Stimulated activated CD4-positive, alpha-beta T cell treated with anti-CD3 and anti-CD28 coated beads, Interleukin-1b, Interleukin-23, amount 100 ng/mL, for 4 hours (primary cell): ENCODE measurements around the gene CYP2A6.
A peak's percentile ranks its signal among the peaks of the same experiment; 100 is the strongest.

Experiments used
- DNase-seq, 2 donors: peaks; one replicate each; pipeline ENCODE4 v3.0.0-alpha.2; 2020; ENCODE audit warnings: low read depth in 2 of 2

CYP2A6 gene

GRCh38 chr19:40801426-40802299 is 48.6 kb downstream of the CYP2A6 start:
- no peak for DNase-seq

DNA sequence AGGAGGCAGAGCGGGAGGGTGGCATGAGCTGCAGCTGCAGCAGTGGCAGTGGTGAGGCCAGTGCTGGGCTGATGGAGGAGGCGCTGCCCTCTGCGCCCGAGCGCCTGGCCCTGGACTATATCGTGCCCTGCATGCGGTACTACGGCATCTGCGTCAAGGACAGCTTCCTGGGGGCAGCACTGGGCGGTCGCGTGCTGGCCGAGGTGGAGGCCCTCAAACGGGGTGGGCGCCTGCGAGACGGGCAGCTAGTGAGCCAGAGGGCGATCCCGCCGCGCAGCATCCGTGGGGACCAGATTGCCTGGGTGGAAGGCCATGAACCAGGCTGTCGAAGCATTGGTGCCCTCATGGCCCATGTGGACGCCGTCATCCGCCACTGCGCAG is 49.3 kb downstream of the CYP2A6 start:
- no peak for DNase-seq

- DNase-seq, result no peak
Measured at GRCh38 chr19:40800339-40800996, 49.8 kb downstream of the CYP2A6 start.

GRCh38 chr19:40799558-40800338 is 50.5 kb downstream of the CYP2A6 start:
- DNase-seq, result no peak

DNA sequence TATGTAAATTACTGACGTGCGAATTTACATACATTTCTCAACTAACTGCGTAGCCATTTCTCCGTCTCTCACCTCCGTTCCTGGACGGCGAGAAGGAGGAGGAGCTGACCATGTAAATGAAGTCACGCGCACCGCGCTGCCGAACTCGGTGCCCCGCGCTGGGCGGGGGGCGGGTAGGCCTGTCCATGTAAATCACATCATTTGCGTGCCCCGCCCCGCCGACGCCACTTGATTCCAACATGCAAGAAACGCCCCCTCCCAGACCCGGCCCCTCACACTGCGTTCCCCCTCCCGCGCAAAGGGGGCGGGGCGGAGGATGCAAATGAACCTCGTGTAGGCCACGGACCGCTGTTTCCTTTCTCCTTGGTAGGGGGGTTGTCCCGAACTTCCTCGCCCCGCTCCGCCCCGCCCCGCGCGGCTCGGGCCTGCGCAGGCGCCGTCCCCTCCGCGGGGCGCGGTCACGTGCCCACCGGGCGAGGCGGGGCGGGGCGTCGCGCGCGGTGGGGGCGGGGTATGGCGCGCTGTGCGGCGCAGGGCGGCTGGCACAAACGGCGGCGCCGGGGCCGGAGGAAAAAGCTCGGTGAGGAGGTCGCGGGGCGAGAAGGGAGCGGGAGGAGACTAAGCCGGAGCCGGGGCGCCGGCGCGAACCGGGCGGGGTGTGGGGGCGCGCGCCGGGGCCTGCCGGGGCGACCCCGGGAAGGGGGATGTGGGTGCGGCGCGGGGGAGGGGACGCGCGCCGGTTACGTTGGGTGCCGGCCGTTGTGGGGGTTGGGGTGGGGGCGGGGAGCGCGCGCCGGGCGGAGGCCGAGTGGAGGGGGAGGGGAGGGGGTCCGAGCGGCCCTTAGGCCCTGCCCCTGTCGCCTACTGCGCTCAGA is 51.3 kb downstream of the CYP2A6 start, which contains the start of gene EGLN2:
EGLN2 (plus strand) TSS at position 509 of the 875 bp plus-strand sequence. CDS start 1,382 bp downstream, outside the sequence.
- DNase-seq, result peak; percentile 100

DNA sequence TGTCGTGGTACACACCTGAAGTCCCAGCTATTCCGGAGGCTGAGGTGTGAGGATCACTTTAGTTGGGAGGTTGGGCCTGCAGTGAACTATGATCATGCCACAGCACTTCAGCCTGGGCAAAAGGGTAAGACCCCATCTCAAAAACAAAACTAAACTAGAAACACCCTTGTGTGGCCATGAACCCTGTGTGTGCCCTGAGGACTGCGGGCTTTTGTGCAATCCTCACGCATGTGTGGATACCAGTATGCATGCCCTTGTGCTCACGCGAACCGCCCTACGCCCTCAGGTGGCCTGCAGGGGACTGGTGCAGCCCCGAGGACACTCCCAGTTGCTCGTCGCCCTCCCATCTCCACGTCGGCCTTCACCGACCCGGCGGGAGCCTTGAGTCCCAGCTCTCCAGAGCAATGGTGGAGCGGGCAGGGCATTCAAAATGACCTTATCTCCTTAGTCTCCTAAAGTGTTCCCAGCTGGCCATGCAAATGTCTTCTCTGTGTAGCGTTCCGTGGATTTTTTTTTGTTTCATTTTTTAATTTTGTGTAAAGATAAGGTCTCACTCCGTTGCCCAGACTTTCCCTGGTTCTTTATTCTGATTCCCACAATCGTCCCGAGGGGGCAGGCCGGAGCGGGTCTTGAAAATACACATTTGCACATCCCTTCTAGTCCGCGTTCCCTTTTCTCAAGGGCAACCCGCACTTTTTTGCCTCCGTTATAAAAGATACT is 52.1 kb downstream of the CYP2A6 start:
- peak in 1 of 2 donors; percentile 39 for DNase-seq

DNA sequence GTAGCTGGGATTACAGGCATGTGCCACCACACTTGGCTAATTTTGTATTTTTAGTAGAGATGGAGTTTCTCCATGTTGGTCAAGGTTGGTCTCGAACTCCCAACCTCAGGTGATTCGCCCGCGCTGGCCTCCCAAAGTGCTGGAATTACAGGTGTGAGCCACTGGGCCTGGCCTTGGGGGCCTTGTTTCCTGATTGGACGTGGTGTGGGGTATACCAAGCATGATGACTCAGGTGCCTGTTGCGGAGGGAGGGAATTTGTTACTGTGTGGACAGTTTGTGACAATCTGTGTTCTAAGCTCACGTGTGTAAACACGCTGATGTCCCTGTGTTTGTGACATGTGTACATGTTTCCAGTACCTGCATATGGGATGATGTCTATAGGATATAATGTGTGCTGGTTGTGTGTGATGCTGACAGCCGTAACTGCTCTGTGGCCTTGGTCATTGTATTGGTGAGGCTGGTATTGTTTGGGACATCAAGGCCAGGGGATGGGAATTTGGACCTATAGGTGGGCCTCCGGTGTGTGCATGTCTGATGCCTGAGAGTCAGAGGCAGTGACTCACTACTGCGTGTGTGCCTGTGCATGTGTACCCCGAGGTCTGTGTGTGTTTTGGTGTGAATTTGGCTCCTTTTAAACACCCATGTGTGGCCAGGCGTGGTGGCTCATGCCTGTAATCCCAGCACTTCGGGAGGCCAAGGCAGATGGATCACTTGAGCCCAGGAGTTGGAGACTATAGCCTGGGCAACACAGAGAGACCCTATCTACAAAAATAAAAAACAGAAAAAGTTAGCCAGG is 52.9 kb downstream of the CYP2A6 start:
- no peak for DNase-seq
